Measurements from ENCODE around the gene PHF10.
A peak's percentile ranks its signal among the peaks of the same experiment; 100 is the strongest.
"Not testable (repeated sequence)": the region's sequence is repeated elsewhere in the genome, so short reads cannot be mapped to it uniquely, and the experiment has no call there.

Gene PHF10

GRCh38 chr6:169722362-169723199, 1.7 kb downstream of the PHF10 start:
- no peak for DNase-seq

GRCh38 chr6:169720207-169720855, 4.0 kb downstream of the PHF10 start:
- DNase-seq = no peak

- DNase-seq = no peak
Observed at GRCh38 chr6:169719117-169719516, 5.2 kb downstream of the PHF10 start.

- no peak for DNase-seq
Observed at GRCh38 chr6:169714595-169714994, 9.7 kb downstream of the PHF10 start.

GRCh38 chr6:169714178-169714577, 10.1 kb downstream of the PHF10 start:
- no peak for DNase-seq

GRCh38 chr6:169710009-169710408, 14.3 kb downstream of the PHF10 start:
- no peak for DNase-seq

GRCh38 chr6:169709293-169709692, 15.0 kb downstream of the PHF10 start:
- no peak for DNase-seq

GRCh38 chr6:169707772-169708171, 16.5 kb downstream of the PHF10 start:
- DNase-seq = no peak

GRCh38 chr6:169702840-169703246, 21.5 kb downstream of the PHF10 start:
- no peak for DNase-seq

- DNase-seq = peak; percentile 97
Observed at GRCh38 chr6:169701954-169702839, 22.1 kb downstream of the PHF10 start, which contains the start of the genes C6orf120 and WDR27. Gene C6orf120 (plus strand): TSS chr6:169702126. CDS start chr6:169702460, 334 bp downstream. Gene WDR27 (minus strand): TSS chr6:169702029. CDS start chr6:169689005, 13,024 bp downstream.

- DNase-seq = no peak
Observed at GRCh38 chr6:169701311-169701953, 22.9 kb downstream of the PHF10 start.

GRCh38 chr6:169700296-169700695, 24.0 kb downstream of the PHF10 start:
- DNase-seq = no peak

- DNase-seq = not testable (repeated sequence)
Observed at GRCh38 chr6:169697115-169697514, 27.2 kb downstream of the PHF10 start.

GRCh38 chr6:169695131-169695530, 29.2 kb downstream of the PHF10 start:
- no peak for DNase-seq

- DNase-seq = no peak
Observed at GRCh38 chr6:169692516-169692915, 31.8 kb downstream of the PHF10 start.

- no peak for DNase-seq
Observed at GRCh38 chr6:169691260-169691659, 33.0 kb downstream of the PHF10 start.

- DNase-seq = no peak
Observed at GRCh38 chr6:169689287-169689686, 35.0 kb downstream of the PHF10 start.

- DNase-seq = no peak
Observed at GRCh38 chr6:169685860-169686259, 38.4 kb downstream of the PHF10 start.

- no peak for DNase-seq
Observed at GRCh38 chr6:169684056-169684455, 40.2 kb downstream of the PHF10 start.

- no peak for DNase-seq
Observed at GRCh38 chr6:169678342-169678741, 46.0 kb downstream of the PHF10 start.

GRCh38 chr6:169677096-169677495, 47.2 kb downstream of the PHF10 start:
- no peak for DNase-seq

GRCh38 chr6:169675011-169675410, 49.3 kb downstream of the PHF10 start:
- no peak for DNase-seq

- DNase-seq = no peak
Observed at GRCh38 chr6:169671563-169671962, 52.7 kb downstream of the PHF10 start.
